Measurements from ENCODE around the gene NCKIPSD. TPM values are rescaled to one million over a fixed set of nuclear protein-coding genes. Genes with fewer than 3 reads are reported as not detected.

The NCKIPSD gene
- total RNA-seq, 1 experiment from 2014 or later, result 36.9 TPM

- ATAC-seq, result peak; percentile 9; the same call in 1 of the 2 replicates
- ChIA-PET CTCF (no interaction called here), RAD21 (ENCODE audit: low non-redundant PET in 1 of 2, low total read pairs in 2 of 2, uncharacterized antibody in 2 of 2, unreplicated experiment in 2 of 2) (no interaction called here), POLR2A (no interaction called here)
- Histone ChIP-seq H3K4me3 (replicated peaks in 1 of 2; ENCODE audit: low read depth in 1 of 2, low read length in 2 of 2) (no peak overlapping the region), H3K4me2 (ENCODE audit: low read length) (peak overlapping the region; percentile 10; the same call in 1 of the 2 replicates), H3K27ac (ENCODE audit: low read depth, low read length) (no peak overlapping the region), H3K9me3 (ENCODE audit: control insufficient read depth in 1 of 2, insufficient read depth in 1 of 2, low read depth in 1 of 2, low read length in 2 of 2) (no peaks in the 10 kb centered on the region), H3K36me3 (ENCODE audit: control insufficient read depth in 1 of 2, insufficient read depth in 2 of 2, low read length in 2 of 2) (peaks cover 20 to 28% of the 10 kb centered on the region in 2 experiments), H2AFZ (ENCODE audit: low read depth, low read length, poor library complexity, severe bottlenecking) (no peak overlapping the region), H3K9me2 (ENCODE audit: insufficient read depth) (no peaks in the 10 kb centered on the region), H3K79me2 (ENCODE audit: insufficient read depth, low read length) (peaks cover 100% of the 10 kb centered on the region), H3K4me1 (ENCODE audit: control insufficient read depth in 1 of 2, insufficient read depth in 2 of 2, low read length in 2 of 2) (peaks cover 14 to 33% of the 10 kb centered on the region in 2 experiments), H3K9ac (ENCODE audit: low read length) (no peak overlapping the region), H3K27me3 (ENCODE audit: insufficient read depth, low read length) (no peaks in the 10 kb centered on the region), H4K20me1 (ENCODE audit: insufficient read depth) (peaks cover 32% of the 10 kb centered on the region; the same call in 1 of the 2 replicates)
- BruUV-seq (replicated peaks), result no TSS peak
- no peak for DNase-seq (ENCODE audit: low read depth, low spot score)
- intact Hi-C loops (cut with micrococcal nuclease), result no loop called here
- TF ChIP-seq POLR2A (IDR thresholded peaks at IDR 0.05; ENCODE audit: borderline replicate concordance, extremely low read depth, insufficient read depth, insufficient read length) (no peak), MAX (IDR thresholded peaks at IDR 0.05) (no peak), YY1 (IDR thresholded peaks at IDR 0.05; ENCODE audit: extremely low read depth, insufficient replicate concordance, low read depth, low read length) (no peak), ATF3 (IDR thresholded peaks at IDR 0.05) (no peak), CEBPB (IDR thresholded peaks at IDR 0.05; ENCODE audit: low read depth) (no peak), ZNF274 (IDR thresholded peaks at IDR 0.05; ENCODE audit: low read depth, low read length) (no peak), ELF1 (IDR thresholded peaks at IDR 0.05; ENCODE audit: borderline replicate concordance, low read depth) (no peak), CBX3 (IDR thresholded peaks at IDR 0.05; ENCODE audit: low read depth) (no peak), SIN3A (IDR thresholded peaks at IDR 0.05; ENCODE audit: low read depth) (no peak), POLR2AphosphoS5 (IDR thresholded peaks at IDR 0.05; ENCODE audit: low read depth, low read length) (no peak), ZBTB33 (IDR thresholded peaks at IDR 0.05; ENCODE audit: extremely low read depth, insufficient replicate concordance, low read length) (no peak), JUND (IDR thresholded peaks at IDR 0.05) (no peak), TCF7L2 (IDR thresholded peaks at IDR 0.05; ENCODE audit: borderline replicate concordance, extremely low read depth, insufficient read depth, insufficient read length) (no peak), EZH2 (IDR thresholded peaks at IDR 0.05) (no peak), SRF (IDR thresholded peaks at IDR 0.05; ENCODE audit: low read depth) (no peak), REST (IDR thresholded peaks at IDR 0.05; ENCODE audit: low read depth) (no peak)
These were observed 16.7 kb upstream of the NCKIPSD start for GRCh38 chr3:48702320-48702920.
